GM19468 (cell line): ENCODE measurements around the gene RAVER2.
"Not testable (repeated sequence)": the region's sequence is repeated elsewhere in the genome, so short reads cannot be mapped to it uniquely, and the experiment has no call there.

ENCODE experiments used
- ATAC-seq: cut with Tn5 transposase; IDR thresholded peaks from one replicate; pipeline ENCODE4 v1.9.1; 2021; ENCODE audit warnings: mild to moderate bottlenecking, moderate library complexity, moderate number of reproducible peaks; ENCODE audit not compliant: unreplicated experiment; ENCODE audit errors: extremely low read depth

Gene RAVER2

GRCh38 chr1:64745986-64746940 is 1.4 kb downstream of the RAVER2 start:
- no peak for ATAC-seq

GRCh38 chr1:64748222-64748621 is 3.3 kb downstream of the RAVER2 start:
- no peak for ATAC-seq

- ATAC-seq, result no peak
These were observed 3.8 kb downstream of the RAVER2 start for GRCh38 chr1:64748706-64749105.

GRCh38 chr1:64750092-64750491 is 5.2 kb downstream of the RAVER2 start:
- no peak for ATAC-seq

- ATAC-seq, result no peak
These were observed 6.0 kb downstream of the RAVER2 start for GRCh38 chr1:64750875-64751274.

- no peak for ATAC-seq
These were observed 9.3 kb downstream of the RAVER2 start for GRCh38 chr1:64754173-64754572.

- no peak for ATAC-seq
These were observed 10.5 kb downstream of the RAVER2 start for GRCh38 chr1:64755361-64755760.

- ATAC-seq, result no peak
These were observed 11.9 kb downstream of the RAVER2 start for GRCh38 chr1:64756770-64757169.

- no peak for ATAC-seq
These were observed 12.3 kb downstream of the RAVER2 start for GRCh38 chr1:64757213-64757612.

GRCh38 chr1:64758233-64758632 is 13.4 kb downstream of the RAVER2 start:
- ATAC-seq, result no peak

- no peak for ATAC-seq
These were observed 15.1 kb downstream of the RAVER2 start for GRCh38 chr1:64759968-64760367.

- no peak for ATAC-seq
These were observed 20.1 kb downstream of the RAVER2 start for GRCh38 chr1:64765012-64765411.

- no peak for ATAC-seq
These were observed 21.0 kb downstream of the RAVER2 start for GRCh38 chr1:64765826-64766225.

- ATAC-seq, result no peak
These were observed 21.6 kb downstream of the RAVER2 start for GRCh38 chr1:64766429-64766828.

- ATAC-seq, result no peak
These were observed 24.6 kb downstream of the RAVER2 start for GRCh38 chr1:64769482-64769881.

- ATAC-seq, result no peak
These were observed 25.1 kb downstream of the RAVER2 start for GRCh38 chr1:64769971-64770370.

GRCh38 chr1:64773306-64773705 is 28.4 kb downstream of the RAVER2 start:
- not testable (repeated sequence) for ATAC-seq

GRCh38 chr1:64775113-64775512 is 30.2 kb downstream of the RAVER2 start:
- no peak for ATAC-seq

- not testable (repeated sequence) for ATAC-seq
These were observed 37.2 kb downstream of the RAVER2 start for GRCh38 chr1:64782044-64782443.

GRCh38 chr1:64782848-64783247 is 38.0 kb downstream of the RAVER2 start:
- ATAC-seq, result not testable (repeated sequence)

GRCh38 chr1:64790832-64791487 is 46.1 kb downstream of the RAVER2 start:
- ATAC-seq, result no peak
